GM12878 (cell line): ENCODE data around the gene ARMC6. TPM values are rescaled to one million over a fixed set of nuclear protein-coding genes. Genes with fewer than 3 reads are reported as not detected.

Experiments used
- ATAC-seq: fragments of 200-7000 bp; cut with Tn5 transposase; 3 replicates; pipeline ENCODE4 v1.9.1; 2020; ENCODE audit warnings: mild to moderate bottlenecking, moderate library complexity
- BruUV-seq: library from RNA; stranded (reverse); fragments of 400-500 nt; replicated peaks from 2 replicates; lab custom pipeline; 2021; lab: Mats Ljungman, UMichigan
- CTCF ChIA-PET: fragments of 300-600 bp; sonication (Branson Sonifier 250); formaldehyde crosslinking; extraction: SDS; loops from one replicate; lab custom pipeline; 2021; ENCODE audit warnings: inconsistent platforms; lab: Yijun Ruan, JAX
- POLR2A ChIA-PET: fragments of 350-600 bp; formaldehyde crosslinking; extraction: SDS; loops from one replicate; lab custom pipeline; 2021; ENCODE audit warnings: inconsistent platforms; lab: Charles Lee
- RAD21 ChIA-PET: fragments of 300-600 bp; sonication (Branson Sonifier 250); formaldehyde crosslinking; loops from one replicate; lab custom pipeline; 2023; ENCODE audit warnings: antibody characterized with exemption; ENCODE audit not compliant: unreplicated experiment; lab: Charles Lee
- SMC1A ChIA-PET: fragments of 300-600 bp; sonication (Branson Sonifier 250); formaldehyde crosslinking; loops from one replicate; lab custom pipeline; 2023; ENCODE audit not compliant: unreplicated experiment, uncharacterized antibody; lab: Charles Lee
- DNase-seq: peaks from one replicate; pipeline ENCODE4 v3.0.0-alpha.2; 2011; ENCODE audit warnings: low read depth, low spot score
- FAIRE-seq: peaks from 3 replicates; lab custom pipeline; 2011; peaks lifted over from hg19 to GRCh38; lab: Jason Lieb, UNC
- H2AFZ ChIP-seq: 2 replicates; pipeline ENCODE4 v1.6.0; 2011; ENCODE audit warnings: low read depth, low read length, control low read depth; ENCODE audit not compliant: control insufficient read depth
- H3K27ac ChIP-seq: 2 replicates; pipeline ENCODE4 v1.5.1; 2011; ENCODE audit warnings: control low read depth; ENCODE audit not compliant: control insufficient read depth, insufficient read depth
- H3K27me3 ChIP-seq, 2 experiments: replicated peaks in 1 of 2; 2 replicates each; pipeline versions ENCODE4 v1.6.0 to v1.6.1; 2011; ENCODE audit warnings: low read length in 1 of 2; ENCODE audit not compliant: control insufficient read depth in 2 of 2, insufficient read depth in 2 of 2
- H3K36me3 ChIP-seq, 2 experiments: 2 replicates each; pipeline ENCODE4 v1.5.1; 2011; ENCODE audit warnings: low read length in 1 of 2; ENCODE audit not compliant: control insufficient read depth in 2 of 2, insufficient read depth in 2 of 2
- H3K4me1 ChIP-seq: 2 replicates; pipeline ENCODE4 v1.6.1; 2011; ENCODE audit warnings: mild to moderate bottlenecking, low read length, moderate library complexity, mixed read lengths; ENCODE audit not compliant: control insufficient read depth, insufficient read depth
- H3K4me2 ChIP-seq: 2 replicates; pipeline ENCODE4 v1.6.0; 2011; ENCODE audit warnings: control low read depth; ENCODE audit not compliant: control insufficient read depth, insufficient read depth
- H3K4me3 ChIP-seq: fragments of 200-600 bp; sonication (generic); 2 replicates; pipeline ENCODE4 v1.5.1; 2016
- H3K79me2 ChIP-seq: 2 replicates; pipeline ENCODE4 v1.6.0; 2011; ENCODE audit warnings: low read length; ENCODE audit not compliant: control insufficient read depth, insufficient read depth
- H3K9ac ChIP-seq: 2 replicates; pipeline ENCODE4 v1.8.0; 2011; ENCODE audit warnings: low read length, control low read depth, mixed read lengths; ENCODE audit not compliant: control insufficient read depth, insufficient read depth
- H3K9me3 ChIP-seq: replicated peaks from 3 replicates; pipeline ENCODE4 v1.5.1; 2011; ENCODE audit warnings: mild to moderate bottlenecking, low read length; ENCODE audit not compliant: control insufficient read depth, insufficient read depth
- H4K20me1 ChIP-seq: 2 replicates; pipeline ENCODE4 v1.6.0; 2011; ENCODE audit not compliant: control insufficient read depth, insufficient read depth
- BHLHE40 ChIP-seq, 2 experiments: fragments of 450-650 bp in 1 of 2; IDR thresholded peaks; 2 replicates each; pipeline ENCODE4 v1.6.1; 2011 to 2017; ENCODE audit warnings: low read depth in 2 of 2, borderline replicate concordance in 1 of 2, improper control_type of control experiment in 1 of 2, low read length in 1 of 2, mild to moderate bottlenecking in 1 of 2
- CBFB ChIP-seq: IDR thresholded peaks from 2 replicates; pipeline ENCODE4 v1.6.1; 2016; ENCODE audit warnings: antibody characterized with exemption, low read depth
- CHD4 ChIP-seq: fragments of 200-600 bp; sonication (generic); IDR thresholded peaks from 2 replicates; pipeline ENCODE4 v1.6.1; 2016; ENCODE audit warnings: mild to moderate bottlenecking
- HDAC6 ChIP-seq: fragments of 200-600 bp; sonication (generic); IDR thresholded peaks from one replicate; pipeline ENCODE4 v1.8.0; 2017; ENCODE audit warnings: antibody characterized with exemption; ENCODE audit not compliant: unreplicated experiment
- IRF4 ChIP-seq: IDR thresholded peaks from 2 replicates; pipeline ENCODE4 v1.6.1; 2011; ENCODE audit warnings: low read depth, low read length
- MXI1 ChIP-seq: fragments of 150-350 bp; IDR thresholded peaks from 2 replicates; pipeline ENCODE4 v1.6.1; 2011; ENCODE audit warnings: low read depth, mild to moderate bottlenecking, inconsistent platforms, low read length, improper control_type of control experiment
- NFYA ChIP-seq: IDR thresholded peaks from 2 replicates; pipeline ENCODE4 v1.6.1; 2011; ENCODE audit warnings: low read depth, mild to moderate bottlenecking, low read length, improper control_type of control experiment, borderline replicate concordance
- NR2F1 ChIP-seq: fragments of 450-650 bp; conservative IDR thresholded peaks from 2 replicates; pipeline ENCODE4 v1.6.1; 2017; ENCODE audit warnings: mild to moderate bottlenecking
- PAX5 ChIP-seq: IDR thresholded peaks from 2 replicates; pipeline ENCODE4 v1.6.1; 2011; ENCODE audit warnings: low read depth, low read length, borderline replicate concordance
- PRDM15 ChIP-seq: fragments of 450-650 bp; formaldehyde crosslinking; IDR thresholded peaks from 2 replicates; pipeline ENCODE4 v1.4.0; 2020; ENCODE audit warnings: mild to moderate bottlenecking, moderate library complexity
- RELA ChIP-seq: fragments of 450-650 bp; IDR thresholded peaks from 2 replicates; pipeline ENCODE4 v1.8.0; 2014; ENCODE audit warnings: borderline replicate concordance; ENCODE audit not compliant: partially characterized antibody
- SREBF2 ChIP-seq: IDR thresholded peaks from 2 replicates; pipeline ENCODE4 v1.6.1; 2012; ENCODE audit warnings: mild to moderate bottlenecking, low read length
- SRF ChIP-seq, 2 experiments: IDR thresholded peaks; 2 replicates each; pipeline ENCODE4 v1.6.1; 2011; ENCODE audit warnings: low read depth in 2 of 2, low read length in 2 of 2, mild to moderate bottlenecking in 1 of 2, moderate library complexity in 1 of 2
- TCF12 ChIP-seq: IDR thresholded peaks from 2 replicates; pipeline ENCODE4 v1.6.1; 2011; ENCODE audit warnings: low read depth, mild to moderate bottlenecking, low read length
- TCF3 ChIP-seq: IDR thresholded peaks from 2 replicates; pipeline ENCODE4 v1.6.1; 2012; ENCODE audit warnings: low read depth, mild to moderate bottlenecking, low read length, borderline replicate concordance; ENCODE audit not compliant: insufficient read depth
- WGBS: methylation state at CpG from one replicate; pipeline ENCODE4 v1.1.6; 2016; ENCODE audit warnings: low lambda C conversion rate; ENCODE audit not compliant: insufficient replicate concordance, insufficient coverage; ENCODE audit errors: missing lambda C conversion rate; 5-methylcytosine and 5-hydroxymethylcytosine counted together
- in situ Hi-C: fragments of 300-500 bp; cut with MboI; formaldehyde crosslinking; loops from 9 replicates; pipeline ENCODE4 v1.14.3; 2018; ENCODE audit warnings: mixed read lengths
- intact Hi-C: fragments of 100-400 bp; cut with micrococcal nuclease; formaldehyde crosslinking; loops from one replicate; pipeline ENCODE4 v1.14.2; 2022; ENCODE audit not compliant: unreplicated experiment
- polyA plus RNA-seq, 11 experiments: library from polyadenylated mRNA; depleted of rRNA in 4 of 11; unstranded in 6 of 11; stranded (reverse) in 5 of 11; fragments of >200 nt; fragmentation: Nextera tagmentation in 4 of 11; fragmentation: Illumina TruSeq in 1 of 11; extraction: Ambion mirVana in 4 of 11; extraction: Trizol in 1 of 11; gene quantifications; 1 replicate in 1 of 11; 2 replicates in 10 of 11; pipeline versions ENCODE4 v1.2.1 to v1.2.3, GENCODE V29; 2011 to 2016; ENCODE audit warnings: inconsistent platforms in 2 of 11, missing spikeins in 2 of 11, low read depth in 1 of 11
- total RNA-seq, 4 experiments: library from RNA; depleted of rRNA in 3 of 4; stranded (reverse); fragments of >200 nt in 3 of 4; fragmentation: Illumina TruSeq in 1 of 4; extraction: Trizol in 1 of 4; gene quantifications; 2 replicates each; pipeline versions ENCODE4 v1.2.1 to v1.2.3, GENCODE V29; 2013 to 2021
- TF ChIP-seq, protein P1 (sequence below): fragments of 450-650 bp; IDR thresholded peaks from 2 replicates; pipeline ENCODE4 v1.6.1; 2017; ENCODE audit warnings: low read depth, mild to moderate bottlenecking, moderate library complexity

ARMC6 gene
- total and polyA plus RNA-seq, 10 of the 15 experiments (the other 5 are each of a cell fraction or from before 2014, with no cell fraction given): 1.1 to 64.4 (median 41.6) TPM

GRCh38 chr19:18998276-18998675 lies 35.1 kb upstream of the ARMC6 start (continued):
- TF ChIP-seq PRDM15 (CRISPR knock-in tag) (no peak), HDAC6 (no peak), BHLHE40 (IDR thresholded peaks at IDR 0.05; ENCODE audit: borderline replicate concordance in 1 of 2, low read depth in 2 of 2, low read length in 1 of 2) (no peak)
- TF ChIP-seq, protein P1, sequence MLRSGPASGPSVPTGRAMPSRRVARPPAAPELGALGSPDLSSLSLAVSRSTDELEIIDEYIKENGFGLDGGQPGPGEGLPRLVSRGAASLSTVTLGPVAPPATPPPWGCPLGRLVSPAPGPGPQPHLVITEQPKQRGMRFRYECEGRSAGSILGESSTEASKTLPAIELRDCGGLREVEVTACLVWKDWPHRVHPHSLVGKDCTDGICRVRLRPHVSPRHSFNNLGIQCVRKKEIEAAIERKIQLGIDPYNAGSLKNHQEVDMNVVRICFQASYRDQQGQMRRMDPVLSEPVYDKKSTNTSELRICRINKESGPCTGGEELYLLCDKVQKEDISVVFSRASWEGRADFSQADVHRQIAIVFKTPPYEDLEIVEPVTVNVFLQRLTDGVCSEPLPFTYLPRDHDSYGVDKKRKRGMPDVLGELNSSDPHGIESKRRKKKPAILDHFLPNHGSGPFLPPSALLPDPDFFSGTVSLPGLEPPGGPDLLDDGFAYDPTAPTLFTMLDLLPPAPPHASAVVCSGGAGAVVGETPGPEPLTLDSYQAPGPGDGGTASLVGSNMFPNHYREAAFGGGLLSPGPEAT: no peak

DNA sequence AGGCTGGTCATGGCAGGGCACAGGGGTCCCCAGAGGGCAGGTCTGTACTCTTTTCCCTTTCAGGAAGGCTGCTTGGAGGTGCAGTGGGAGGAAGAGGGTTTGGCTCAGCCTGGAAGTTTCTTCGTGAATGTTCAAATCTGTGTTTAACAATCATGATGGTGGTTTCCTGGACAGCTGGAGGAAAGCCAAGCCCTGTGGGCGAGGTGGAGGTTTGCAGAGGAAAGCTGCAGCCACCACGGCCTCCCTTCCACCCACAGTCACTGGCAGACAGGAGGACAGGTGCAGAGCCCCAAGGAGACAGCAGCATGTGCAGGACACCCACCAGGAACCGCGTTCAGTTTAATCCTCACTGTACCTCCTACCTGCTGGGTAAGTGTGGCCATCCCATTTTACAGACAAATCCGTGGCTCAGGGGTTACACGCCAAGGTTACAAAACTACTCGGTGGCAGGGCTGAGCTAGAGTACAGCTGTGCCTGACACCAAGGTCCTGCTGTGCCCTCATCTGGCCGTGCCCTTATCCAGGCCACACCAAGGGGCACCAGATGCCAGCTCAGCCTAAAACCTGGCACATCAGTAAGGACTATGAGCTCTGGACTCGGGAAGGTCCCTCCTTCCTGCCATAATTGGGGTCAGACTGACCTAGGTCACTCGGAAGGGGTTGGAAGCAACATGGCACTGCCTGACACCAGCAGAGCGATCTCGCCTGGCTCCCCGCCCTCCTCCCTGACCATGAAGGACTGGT lies 34.2 kb upstream of the ARMC6 start:
- in situ Hi-C loops: no loop called here
- H3K4me2 ChIP-seq: no peak overlapping the region
- H3K27me3 ChIP-seq: no peaks in the 10 kb centered on the region
- no peaks in the 10 kb centered on the region for H3K9me3 ChIP-seq
- no peak overlapping the region for H3K4me3 ChIP-seq
- no peaks in the 10 kb centered on the region for H3K4me1 ChIP-seq
- H3K9ac ChIP-seq: no peak overlapping the region
- RAD21 ChIA-PET: no interaction called here
- intact Hi-C loops: no loop called here
- no peak for FAIRE-seq
- ATAC-seq: no peak
- CTCF ChIA-PET: no interaction called here
- no peak overlapping the region for H3K27ac ChIP-seq
- no TSS peak for BruUV-seq
- no peak for DNase-seq
- H3K36me3 ChIP-seq: peaks cover 33 to 39% of the 10 kb centered on the region in 2 experiments
- SMC1A ChIA-PET: no interaction called here
- H4K20me1 ChIP-seq: no peaks in the 10 kb centered on the region
- no peak overlapping the region for H2AFZ ChIP-seq
- no peaks in the 10 kb centered on the region for H3K79me2 ChIP-seq
- 72% methylated on average over 14 of the region's 14 CpGs for WGBS
- POLR2A ChIA-PET: interaction anchor here (0.6 kb wide), 1 partner anchor 502 kb away, joined by 4 read pairs; no protein-coding TSS in a partner anchor
- TF ChIP-seq MXI1: no peak
- no peak for TF ChIP-seq CBFB
- TF ChIP-seq TCF12: no peak
- no peak for TF ChIP-seq NR2F1
- TF ChIP-seq TCF3: no peak
- TF ChIP-seq PAX5: no peak
- no peak for TF ChIP-seq SRF (IDR thresholded peaks at IDR 0.05; ENCODE audit: low read depth in 2 of 2, low read length in 2 of 2)
- TF ChIP-seq CHD4: no peak
- TF ChIP-seq RELA: no peak
- no peak for TF ChIP-seq SREBF2
- no peak for TF ChIP-seq NFYA
- no peak for TF ChIP-seq IRF4
